Measurements from ENCODE around the gene PLEKHO2. TPM values are rescaled to one million over a fixed set of nuclear protein-coding genes. Genes with fewer than 3 reads are reported as not detected.
A peak's percentile ranks its signal among the peaks of the same experiment; 100 is the strongest.
"Not testable (repeated sequence)": the region's sequence is repeated elsewhere in the genome, so short reads cannot be mapped to it uniquely, and the experiment has no call there.

The PLEKHO2 gene
- total and polyA plus RNA-seq, 10 of the 15 experiments (the other 5 are each of a cell fraction or from before 2014, with no cell fraction given) = 1.4 to 25.6 (median 20.5) TPM

GRCh38 chr15:64813075-64813474, 28.6 kb upstream of the PLEKHO2 start (continued):
- no peak for TF ChIP-seq ZBTB4 (CRISPR knock-in tag; IDR thresholded peaks at IDR 0.05)
- peak; percentile 48; the same call in 1 of the 2 replicates for TF ChIP-seq NR2F1 (conservative IDR thresholded peaks at IDR 0.05)
- 0 out of 2 replicates have a peak, but pooled peaks have one; percentile 25 for TF ChIP-seq RUNX3 (IDR thresholded peaks at IDR 0.05; ENCODE audit: low read length)
- TF ChIP-seq CREB1 (IDR thresholded peaks at IDR 0.05; ENCODE audit: low read depth) = no peak
- 0 out of 2 replicates have a peak, but pooled peaks have one; percentile 27 for TF ChIP-seq LARP7 (IDR thresholded peaks at IDR 0.05)
- TF ChIP-seq NR2C2 (IDR thresholded peaks at IDR 0.05; ENCODE audit: borderline replicate concordance, control insufficient read depth, insufficient read length, low read depth) = no peak

GRCh38 chr15:64814283-64814682, 27.4 kb upstream of the PLEKHO2 start:
- H3K79me2 ChIP-seq (ENCODE audit: control insufficient read depth, insufficient read depth, low read length); H3K4me2 ChIP-seq (ENCODE audit: control insufficient read depth, insufficient read depth); H3K9ac ChIP-seq (ENCODE audit: control insufficient read depth, insufficient read depth, low read length); H3K27ac ChIP-seq (ENCODE audit: control insufficient read depth, insufficient read depth); H2AFZ ChIP-seq (ENCODE audit: control insufficient read depth, low read depth, low read length); H3K9me3 ChIP-seq (replicated peaks; ENCODE audit: control insufficient read depth, insufficient read depth, low read length); BruUV-seq (replicated peaks); FAIRE-seq; DNase-seq (ENCODE audit: low read depth, low spot score); H3K4me3 ChIP-seq; H4K20me1 ChIP-seq (ENCODE audit: control insufficient read depth, insufficient read depth); H3K27me3 ChIP-seq (replicated peaks in 1 of 2; ENCODE audit: control insufficient read depth in 2 of 2, insufficient read depth in 2 of 2, low read length in 1 of 2); ATAC-seq: not testable (repeated sequence)
- RAD21 ChIA-PET (ENCODE audit: unreplicated experiment) = interaction anchor here (0.7 to 8.0 kb wide), 7 partner anchors 11 to 178 kb away, joined by 3 to 104 read pairs (median 6); partner anchors contain the start of gene PIF1
- intact Hi-C loops (cut with micrococcal nuclease; ENCODE audit: unreplicated experiment) (loop anchor here (5.0 kb wide), 1 partner anchor 127 kb away; no protein-coding TSS in a partner anchor), in situ Hi-C loops (cut with MboI) (loop anchor here (5.0 kb wide), 1 partner anchor 82 kb away; no protein-coding TSS in a partner anchor)
- POLR2A ChIA-PET = interaction anchor here (0.7 to 6.0 kb wide), 6 partner anchors 8 to 83 kb away, joined by 3 to 38 read pairs (median 7); partner anchors contain the start of gene PIF1
- SMC1A ChIA-PET (ENCODE audit: uncharacterized antibody, unreplicated experiment) = interaction anchor here (0.6 to 16.7 kb wide), 11 partner anchors 7 to 613 kb away, joined by 3 to 308 read pairs (median 5); partner anchors contain the start of gene PIF1
- CTCF ChIA-PET = interaction anchor here (0.7 to 17.1 kb wide), 9 partner anchors 7 to 91 kb away, joined by 3 to 529 read pairs (median 51); partner anchors contain the start of gene PIF1
- 92% methylated on average over 8 of the region's 8 CpGs for WGBS (ENCODE audit: insufficient coverage, insufficient replicate concordance, low lambda C conversion rate, missing lambda C conversion rate)
- H3K4me1 ChIP-seq (ENCODE audit: control insufficient read depth, insufficient read depth, low read length) = peaks cover 17% of the 10 kb centered on the region
- H3K36me3 ChIP-seq (ENCODE audit: control insufficient read depth in 2 of 2, insufficient read depth in 2 of 2, low read length in 1 of 2) = peaks cover 5 to 13% of the 10 kb centered on the region in 2 experiments
